Measurements from ENCODE around the gene TLCD1.

The TLCD1 gene

GRCh38 chr17:28712705-28713415, 13.2 kb downstream of the TLCD1 start:
- DNase-seq (ENCODE audit: low read depth in 2 of 2), result no peak

DNA sequence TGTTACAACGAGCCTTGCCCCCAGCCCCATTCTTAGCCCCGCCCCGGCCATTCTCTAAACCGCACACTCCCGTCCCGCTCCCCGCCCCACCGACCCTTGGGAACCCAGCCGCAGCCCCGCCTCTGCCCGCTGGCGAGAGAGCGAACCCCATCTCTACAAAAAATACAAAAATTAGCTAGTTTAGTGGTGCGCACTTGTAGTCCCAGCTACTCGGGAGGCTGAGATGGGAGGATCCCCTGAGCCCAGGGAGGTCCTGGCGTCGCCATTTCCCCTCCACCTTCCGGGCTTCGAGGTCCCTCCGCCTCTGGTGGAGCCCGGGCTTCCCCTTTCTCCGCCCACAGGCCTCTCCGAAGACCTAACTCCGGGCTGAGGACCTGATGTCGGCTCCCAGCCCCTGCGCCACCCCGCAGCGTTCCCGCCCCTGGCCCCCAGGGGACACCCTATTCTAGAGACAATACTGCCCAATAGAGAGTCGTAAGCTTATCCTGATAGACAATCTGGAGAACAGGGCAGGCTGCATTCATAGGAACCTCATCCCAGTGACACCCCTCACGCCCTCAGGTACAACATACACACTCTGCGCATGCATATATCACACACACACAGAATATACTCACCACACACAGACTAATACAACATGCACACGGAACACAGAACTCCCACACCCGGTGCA, 13.9 kb downstream of the TLCD1 start:
- DNase-seq (ENCODE audit: low read depth in 2 of 2), result peak; percentile 39 to 57

DNA sequence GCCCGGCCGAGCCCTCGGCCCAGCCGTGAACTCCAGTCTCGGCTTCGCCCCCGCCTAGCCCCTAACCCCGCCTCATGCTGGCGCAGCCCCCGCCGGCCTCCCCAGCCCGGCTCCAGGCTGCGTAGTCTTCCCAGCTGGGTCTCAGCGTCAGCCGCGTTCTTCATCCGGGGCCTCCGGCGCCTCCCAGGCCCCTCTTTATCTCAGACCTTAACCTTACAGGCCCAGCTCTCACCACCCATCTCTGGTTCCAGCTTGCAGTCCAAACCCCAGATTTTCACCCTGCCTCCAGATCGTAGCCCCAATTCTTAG, 14.4 kb downstream of the TLCD1 start, which contains the start of gene PROCA1:
TSS of gene PROCA1 (minus strand) at position 166 of the 309 bp plus-strand sequence. CDS start 228 bp downstream, outside the sequence.
- DNase-seq (ENCODE audit: low read depth in 2 of 2), result no peak

- peak; percentile 83 to 91 for DNase-seq (ENCODE audit: low read depth in 2 of 2)
Observed at GRCh38 chr17:28710861-28711722, 14.9 kb downstream of the TLCD1 start.

DNA sequence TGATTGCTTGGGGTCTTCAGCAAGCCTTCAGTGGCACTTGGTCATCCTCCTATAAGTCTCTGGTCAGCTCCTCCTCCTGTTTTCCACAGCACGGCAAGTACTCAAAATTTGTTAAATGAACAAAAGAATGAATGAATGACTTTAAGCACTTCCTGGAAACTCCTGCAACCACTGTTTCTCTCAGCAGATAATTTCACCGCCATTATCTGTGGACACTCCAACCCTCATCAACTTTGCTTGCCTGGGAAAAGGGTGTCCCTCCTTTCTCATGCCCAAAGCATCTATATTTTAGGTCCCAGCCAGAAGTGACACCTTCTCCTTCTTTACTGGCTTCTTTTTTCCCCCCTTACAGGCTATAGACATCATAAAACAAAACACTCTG, 18.7 kb downstream of the TLCD1 start:
- no peak for DNase-seq (ENCODE audit: low read depth in 2 of 2)

GRCh38 chr17:28706471-28707338, 19.3 kb downstream of the TLCD1 start:
- no peak for DNase-seq (ENCODE audit: low read depth in 2 of 2)

- no peak for DNase-seq (ENCODE audit: low read depth in 2 of 2)
Observed at GRCh38 chr17:28705728-28706334, 20.2 kb downstream of the TLCD1 start.

- no peak for DNase-seq (ENCODE audit: low read depth in 2 of 2)
Observed at GRCh38 chr17:28705074-28705659, 20.9 kb downstream of the TLCD1 start.

DNA sequence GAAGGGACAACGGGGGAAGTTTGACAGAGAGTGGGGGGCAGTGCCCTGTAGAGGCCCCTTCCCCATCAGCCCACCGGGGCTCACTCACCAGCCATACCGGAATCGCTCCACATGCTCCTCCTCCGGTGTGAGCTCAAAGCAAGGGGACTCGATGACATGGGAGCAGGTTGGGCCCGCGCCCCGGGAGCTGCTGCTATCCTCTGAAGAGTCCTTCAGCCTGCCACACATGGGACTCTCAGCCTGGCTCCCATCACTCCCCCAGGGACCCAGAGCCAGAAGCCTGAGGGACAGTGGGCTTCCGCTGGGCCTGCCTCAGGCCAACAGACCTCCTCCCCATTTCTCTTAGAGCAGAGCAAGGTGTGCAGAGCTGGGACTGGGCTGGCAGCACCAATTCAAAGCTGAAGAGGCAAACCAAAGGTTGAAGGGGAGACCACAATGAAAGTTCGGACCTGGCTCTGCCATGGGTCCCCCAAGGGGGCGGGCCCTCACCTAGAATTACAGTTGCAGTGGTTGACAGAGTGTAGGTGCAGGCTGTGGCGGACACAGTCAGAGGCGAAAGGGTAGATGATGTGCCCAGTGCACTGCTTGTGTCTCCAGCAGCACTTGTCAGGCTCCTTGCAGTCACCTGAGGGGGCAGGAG, 21.7 kb downstream of the TLCD1 start:
- DNase-seq (ENCODE audit: low read depth in 2 of 2), result no peak

GRCh38 chr17:28703552-28704218, 22.3 kb downstream of the TLCD1 start:
- DNase-seq (ENCODE audit: low read depth in 2 of 2), result no peak

GRCh38 chr17:28702752-28703150, 23.3 kb downstream of the TLCD1 start:
- DNase-seq (ENCODE audit: low read depth in 2 of 2), result no peak

- no peak for DNase-seq (ENCODE audit: low read depth in 2 of 2)
Observed at GRCh38 chr17:28702026-28702751, 23.8 kb downstream of the TLCD1 start.

DNA sequence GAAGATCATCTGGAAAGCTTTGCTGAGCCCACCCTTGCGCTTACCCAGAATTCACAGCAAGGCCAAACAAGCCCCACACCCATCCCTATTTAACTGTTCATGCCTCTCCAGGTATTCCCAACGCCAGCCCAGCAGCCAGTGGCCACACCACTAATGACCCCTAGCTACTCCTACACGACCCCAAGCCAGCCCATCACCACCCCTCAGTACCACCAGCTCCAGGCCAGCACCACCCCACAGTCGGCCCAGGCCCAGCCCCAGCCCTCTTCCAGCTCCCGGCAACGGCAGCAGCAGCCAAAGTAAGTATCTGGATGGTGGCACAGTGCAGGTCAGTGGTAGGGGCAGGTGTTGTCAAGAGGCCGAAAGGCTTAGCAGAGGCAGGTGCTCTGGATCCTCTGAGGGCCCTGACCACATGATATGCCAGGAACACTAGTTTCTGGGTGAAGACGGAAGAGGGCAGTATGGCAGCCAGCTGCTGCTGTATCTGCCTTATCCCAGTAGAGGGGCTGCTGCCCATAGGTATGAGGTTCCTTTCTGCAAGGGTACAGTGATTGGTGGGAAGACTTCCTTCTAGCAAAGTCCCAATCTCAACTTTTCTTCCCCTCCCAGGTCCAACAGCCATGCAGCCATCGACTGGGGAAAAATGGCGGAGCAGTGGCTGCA, 25.1 kb downstream of the TLCD1 start:
- DNase-seq (ENCODE audit: low read depth in 2 of 2), result no peak

- no peak for DNase-seq (ENCODE audit: low read depth in 2 of 2)
Observed at GRCh38 chr17:28700278-28700677, 25.8 kb downstream of the TLCD1 start.

DNA sequence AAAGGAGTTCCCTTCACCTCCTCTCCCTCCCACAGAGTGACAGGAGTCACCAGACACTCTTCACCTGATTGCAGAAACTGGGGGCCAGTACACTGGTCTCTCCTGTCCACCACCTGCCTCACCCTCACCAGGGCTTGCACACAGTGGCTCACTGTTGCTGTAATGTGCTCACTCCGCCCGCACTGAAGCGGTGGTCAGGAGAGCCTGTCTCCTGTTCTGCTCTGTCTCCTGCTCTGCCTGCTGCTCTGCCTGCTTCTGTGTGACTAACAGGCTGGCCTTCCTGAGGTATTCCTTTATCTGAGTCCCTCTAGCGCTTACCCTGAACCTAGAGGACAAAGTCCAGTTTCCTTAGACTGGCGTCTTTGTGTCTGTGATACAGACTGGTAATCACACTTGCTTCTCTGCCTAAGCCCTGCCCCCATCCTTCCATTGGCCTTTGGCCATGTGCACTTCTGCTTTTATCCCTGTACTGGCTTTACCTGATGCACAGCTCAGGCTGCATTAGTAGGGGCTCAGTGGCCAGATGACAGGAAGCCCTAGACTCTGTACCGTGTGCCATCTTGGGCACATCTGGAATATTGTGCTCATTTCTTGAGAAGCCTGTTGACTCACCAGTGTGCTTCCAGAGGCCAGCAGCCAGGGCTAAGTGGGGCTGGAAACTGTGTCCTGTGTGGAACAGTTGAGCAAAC, 27.6 kb downstream of the TLCD1 start:
- DNase-seq (ENCODE audit: low read depth in 2 of 2), result no peak

DNA sequence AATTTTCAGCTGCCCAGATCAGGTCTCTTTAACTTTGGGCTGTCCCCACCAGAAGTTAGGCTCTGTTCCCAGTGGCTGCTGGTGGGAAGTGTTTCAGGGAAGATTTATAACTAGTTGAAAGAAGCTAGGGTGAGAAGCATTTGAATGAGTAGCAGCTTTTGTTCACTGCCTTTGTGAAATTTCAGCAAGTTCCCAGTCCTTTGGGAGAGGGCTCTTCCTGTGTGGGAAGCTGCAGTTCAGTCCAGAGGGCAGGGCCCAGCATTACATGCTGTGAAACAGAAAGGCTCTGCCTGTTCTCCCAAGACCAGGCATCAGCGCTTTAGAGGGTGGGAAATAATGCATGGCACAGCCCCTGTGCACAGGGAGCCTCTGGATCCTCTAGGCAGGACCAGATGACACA, 32.2 kb downstream of the TLCD1 start:
- no peak for DNase-seq (ENCODE audit: low read depth in 2 of 2)

DNA sequence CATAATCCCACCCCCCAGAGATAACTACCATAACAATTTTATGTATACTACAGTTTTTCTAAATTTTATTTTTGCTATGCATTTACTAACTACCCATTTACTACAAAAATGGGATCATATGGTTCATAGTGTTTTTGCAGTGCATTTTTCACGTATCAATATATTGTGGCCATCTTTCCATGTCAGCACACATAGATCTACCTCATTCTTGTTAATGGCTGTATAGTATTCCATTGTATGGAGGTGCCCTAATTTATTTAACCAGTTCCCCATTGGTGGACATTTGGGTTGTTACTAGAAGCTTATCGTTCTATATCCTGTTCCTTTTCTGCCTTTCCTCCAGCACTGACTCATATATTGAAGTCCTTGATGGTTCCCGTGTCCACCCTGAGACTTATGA, 37.0 kb downstream of the TLCD1 start:
- no peak for DNase-seq (ENCODE audit: low read depth in 2 of 2)

- no peak for DNase-seq (ENCODE audit: low read depth in 2 of 2)
Observed at GRCh38 chr17:28688481-28688880, 37.6 kb downstream of the TLCD1 start.

All from activated CD4-positive, alpha-beta T cell treated with anti-CD3 and anti-CD28 coated beads for 24 hours (primary cell).